ENCODE measurements around the gene RALGAPA1. TPM values are rescaled to one million over a fixed set of nuclear protein-coding genes. Genes with fewer than 3 reads are reported as not detected.

RALGAPA1 gene
- 43.6 and 48.6 TPM in 2 replicates for total RNA-seq

GRCh38 chr14:35808638-35809563 lies at the start of gene RALGAPA1:
RALGAPA1 (minus strand) TSS chr14:35809295; CDS start chr14:35808835, 460 bp downstream.

GRCh38 chr14:35826218-35826951 lies 17.3 kb upstream of the RALGAPA1 start, which contains the start of gene BRMS1L:
BRMS1L (plus strand) TSS chr14:35826338; CDS start chr14:35826517, 179 bp downstream.

GRCh38 chr14:35533357-35534207 lies 275.5 kb downstream of the RALGAPA1 start, which contains the start of gene INSM2:
INSM2 (plus strand) TSS chr14:35534164; CDS start chr14:35534253, 89 bp downstream.

Other genes starting within 250 kb of the RALGAPA1 start
- 4.9 and 5.2 TPM in 2 replicates for gene BRMS1L, start 17.0 kb upstream of the RALGAPA1 start, total RNA-seq